ENCODE data around the gene ZNF561. TPM values are rescaled to one million over a fixed set of nuclear protein-coding genes. Genes with fewer than 3 reads are reported as not detected.
"Not testable (repeated sequence)": the region's sequence is repeated elsewhere in the genome, so short reads cannot be mapped to it uniquely, and the experiment has no call there.

Gene ZNF561
- 31.6 and 37.3 TPM in 2 replicates for total RNA-seq (2014; rRNA removed)
- polyA plus RNA-seq (2012) = 24.6 TPM

DNA sequence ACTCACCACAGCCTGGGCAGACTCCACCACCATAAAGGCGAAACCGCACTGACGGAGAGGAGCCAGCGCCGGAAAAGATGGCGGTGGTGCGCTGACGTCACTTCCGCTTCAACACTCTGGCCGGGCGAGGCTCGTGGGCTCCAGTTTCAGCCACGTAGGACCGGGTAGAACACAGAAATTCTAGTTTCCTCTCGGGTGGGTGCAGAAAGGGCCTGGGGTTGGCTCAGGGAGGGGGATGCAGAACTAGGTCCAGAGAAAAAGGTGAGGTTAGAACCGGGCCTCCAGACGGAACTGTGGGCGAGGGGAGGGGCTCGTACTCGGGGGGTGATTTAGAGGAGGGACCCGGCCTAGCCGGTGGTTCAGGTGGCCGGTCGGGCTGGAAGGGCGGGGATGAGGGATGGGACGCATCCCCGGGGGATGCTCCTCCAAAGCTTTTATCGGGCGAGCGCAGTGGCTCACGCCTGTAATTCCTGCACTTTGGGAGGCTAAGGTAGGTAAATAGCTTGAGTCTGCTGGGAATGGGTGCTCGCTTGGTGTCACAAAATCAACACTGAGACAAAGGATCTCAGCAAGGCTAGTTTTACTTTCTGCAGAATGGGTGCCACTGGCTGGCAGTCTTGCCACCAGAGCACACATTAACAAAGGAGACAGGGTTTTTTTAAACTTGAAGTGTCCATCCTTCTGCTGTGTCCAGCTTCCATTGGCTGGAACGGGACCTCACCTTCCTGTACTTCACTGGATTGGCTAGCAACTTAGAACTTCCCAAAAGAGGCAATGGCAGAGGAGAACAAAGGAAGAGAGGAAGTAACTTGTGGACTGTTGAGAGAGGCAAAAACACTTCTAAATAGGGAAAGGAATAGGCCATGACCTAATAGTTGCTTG lies at the start of gene ZNF561:
Gene ZNF561, minus strand, starts transcription at position 77 of the 882 bp plus-strand sequence. CDS start 1,776 bp downstream, outside the sequence.
- peak; percentile 85 for DNase-seq (ENCODE audit: low read depth)

DNA sequence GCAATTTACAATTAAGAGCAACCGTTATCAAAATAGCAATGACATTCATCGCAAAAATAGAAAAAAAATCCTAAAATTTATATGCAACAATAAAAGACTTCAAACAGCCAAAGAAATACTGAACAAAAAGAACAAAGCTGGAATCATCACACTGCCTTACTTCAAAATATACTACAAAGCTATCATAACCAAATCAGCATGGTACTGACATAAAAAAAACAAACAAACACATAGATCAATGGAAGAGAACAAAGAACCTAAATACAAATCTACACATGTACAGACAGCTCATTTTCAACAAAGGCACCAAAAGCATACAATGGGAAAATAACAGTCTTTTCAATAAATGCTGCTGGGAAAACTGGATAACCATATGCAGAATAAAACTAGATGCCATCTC lies 47.5 kb upstream of the ZNF561 start:
- DNase-seq (ENCODE audit: low read depth) = no peak

- DNase-seq (ENCODE audit: low read depth) = no peak
These were observed 46.9 kb upstream of the ZNF561 start for GRCh38 chr19:9667898-9668297.

GRCh38 chr19:9658769-9659168 lies 37.7 kb upstream of the ZNF561 start:
- no peak for DNase-seq (ENCODE audit: low read depth)

- not testable (repeated sequence) for DNase-seq (ENCODE audit: low read depth)
These were observed 32.1 kb upstream of the ZNF561 start for GRCh38 chr19:9653066-9653555.

GRCh38 chr19:9651464-9651863 lies 30.4 kb upstream of the ZNF561 start:
- not testable (repeated sequence) for DNase-seq (ENCODE audit: low read depth)

DNA sequence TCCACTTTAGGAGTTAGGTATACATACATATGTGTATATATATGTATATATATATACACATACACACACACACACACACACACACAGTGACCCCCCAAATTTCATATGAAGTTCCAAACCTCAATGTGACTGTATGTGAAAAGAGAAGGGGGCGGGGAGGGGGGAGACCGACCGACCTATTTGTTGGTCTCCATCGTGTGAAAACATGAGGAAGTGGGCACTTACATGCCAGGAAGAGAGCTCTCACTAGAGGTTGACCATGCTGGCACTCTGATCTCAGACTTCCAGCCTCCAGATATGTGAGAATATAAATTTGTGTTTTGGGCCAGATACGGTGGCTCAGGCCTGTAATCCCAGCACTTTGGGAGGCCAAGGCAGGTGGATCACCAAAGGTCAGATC lies 29.3 kb upstream of the ZNF561 start:
- DNase-seq (ENCODE audit: low read depth) = no peak

GRCh38 chr19:9645472-9645871 lies 24.4 kb upstream of the ZNF561 start:
- no peak for DNase-seq (ENCODE audit: low read depth)

GRCh38 chr19:9644472-9644871 lies 23.4 kb upstream of the ZNF561 start:
- no peak for DNase-seq (ENCODE audit: low read depth)

GRCh38 chr19:9641810-9642209 lies 20.8 kb upstream of the ZNF561 start:
- no peak for DNase-seq (ENCODE audit: low read depth)

DNA sequence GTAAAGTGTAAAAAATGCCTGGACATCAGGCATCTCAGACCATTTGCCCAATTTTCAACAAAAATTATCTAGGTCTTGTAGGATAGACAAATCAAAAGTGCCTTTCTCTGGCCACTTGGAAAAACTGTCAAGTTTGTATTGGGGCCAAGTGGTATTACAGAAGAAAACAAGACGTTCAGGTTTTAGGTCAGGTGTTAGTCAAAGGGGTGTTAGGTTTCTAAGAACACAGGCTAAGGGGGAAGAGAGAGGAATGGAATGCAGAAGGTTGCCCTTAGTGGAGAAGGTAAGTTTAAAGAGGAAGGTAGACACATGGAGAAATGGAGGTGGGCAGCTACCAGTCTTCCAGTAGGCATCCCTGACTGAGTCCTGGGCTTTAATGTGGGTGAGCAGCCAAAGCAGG lies 19.9 kb upstream of the ZNF561 start:
- DNase-seq (ENCODE audit: low read depth) = no peak

DNA sequence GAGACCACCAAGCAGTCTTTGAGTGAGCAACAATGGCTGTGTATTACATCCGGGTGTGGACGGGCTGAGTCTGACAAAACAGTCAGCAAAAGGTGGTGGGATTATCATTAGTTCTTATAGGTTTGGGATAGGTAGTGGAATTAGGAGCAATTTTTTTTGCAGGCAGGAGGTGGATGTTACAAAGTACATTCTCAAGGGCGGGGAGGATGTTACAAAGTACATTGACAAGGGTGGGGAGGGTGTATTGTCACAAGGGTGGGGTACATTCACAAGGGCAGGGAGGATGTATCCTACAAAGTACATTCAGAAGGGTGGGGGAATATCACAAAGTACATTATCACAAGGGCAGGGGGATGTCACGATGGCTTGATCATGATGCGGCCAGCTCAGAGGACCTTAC lies 15.0 kb upstream of the ZNF561 start:
- DNase-seq (ENCODE audit: low read depth) = no peak

DNA sequence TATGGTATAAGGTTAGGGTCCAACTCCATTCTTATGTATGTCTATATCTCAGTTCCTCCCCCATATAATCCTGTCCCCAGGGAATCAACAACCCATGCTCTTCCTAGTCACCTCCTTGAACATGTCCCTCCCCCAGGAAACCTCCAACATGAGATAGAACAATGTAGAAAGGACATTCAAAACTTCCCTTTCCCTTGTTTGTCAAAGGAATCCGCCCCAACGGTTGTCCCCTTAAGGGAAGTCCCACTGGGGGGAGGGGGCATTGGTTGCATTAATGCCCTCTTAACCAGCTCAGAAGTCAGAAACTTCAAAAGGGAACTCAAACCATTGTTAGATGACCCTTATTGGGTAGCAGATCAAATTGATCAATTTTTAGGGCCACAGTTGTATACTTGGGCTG lies 6.8 kb upstream of the ZNF561 start:
- DNase-seq (ENCODE audit: low read depth) = no peak

DNA sequence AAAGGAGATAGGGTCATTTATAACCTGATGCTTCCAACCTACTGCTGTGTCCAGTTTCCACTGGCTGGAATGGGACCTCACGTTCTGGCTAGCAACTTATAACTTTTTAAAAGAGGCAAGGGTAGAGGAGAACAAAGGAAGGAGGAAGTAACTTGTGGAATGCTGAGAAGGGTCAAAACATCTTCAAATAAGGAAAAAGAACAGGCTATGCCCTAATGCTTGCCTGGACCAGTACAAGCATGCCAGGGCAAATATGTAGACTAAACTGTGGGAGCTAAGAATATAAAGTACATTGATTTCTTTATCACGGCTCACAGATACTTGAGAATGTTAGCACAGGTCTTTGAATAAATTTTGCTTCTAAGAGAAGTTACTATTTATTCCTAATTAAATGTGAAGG lies 1.5 kb upstream of the ZNF561 start:
- DNase-seq (ENCODE audit: low read depth) = peak; percentile 26

GRCh38 chr19:9620842-9621155 lies 233 bp downstream of the ZNF561 start:
- no peak for DNase-seq (ENCODE audit: low read depth)

DNA sequence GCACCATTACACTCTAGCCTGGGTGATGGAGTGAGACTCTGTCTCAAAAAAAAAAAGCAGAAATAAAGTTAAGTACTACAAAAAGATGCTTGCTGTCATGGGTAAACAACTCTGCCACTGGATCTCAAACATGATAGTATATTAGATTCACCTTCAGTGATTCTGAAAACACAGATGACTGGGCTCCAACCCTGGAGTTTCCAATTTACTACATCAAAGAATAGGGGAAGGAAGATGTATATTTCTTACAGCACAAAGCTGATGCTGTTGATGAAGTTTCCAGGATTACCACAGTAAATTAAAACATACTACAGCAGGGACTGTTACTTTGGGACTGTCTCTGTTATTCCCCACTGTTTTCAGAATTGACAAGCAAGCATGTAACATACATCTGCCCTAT lies 5.2 kb downstream of the ZNF561 start:
- DNase-seq (ENCODE audit: low read depth) = no peak

GRCh38 chr19:9610484-9611113 lies 10.4 kb downstream of the ZNF561 start:
- DNase-seq (ENCODE audit: low read depth) = no peak

DNA sequence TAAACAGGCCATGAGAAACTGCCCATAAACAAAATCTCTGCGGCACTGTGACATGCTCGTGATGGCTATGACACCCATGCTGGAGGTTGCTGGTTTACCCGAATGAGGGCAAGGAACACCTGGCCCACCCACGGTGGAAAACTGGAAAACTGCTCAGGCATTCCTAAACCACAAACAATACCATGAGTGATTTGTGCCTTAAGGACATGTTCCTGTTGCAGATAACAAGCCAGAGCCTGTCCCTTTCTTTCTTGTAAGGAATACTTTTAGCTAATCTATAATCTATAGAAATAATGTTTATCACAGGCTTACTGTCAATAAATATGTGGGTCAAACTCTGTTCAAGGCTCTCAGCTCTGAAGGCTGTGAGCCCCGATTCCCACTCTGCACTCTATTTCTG lies 12.1 kb downstream of the ZNF561 start:
- no peak for DNase-seq (ENCODE audit: low read depth)

GRCh38 chr19:9597027-9597426 lies 24.0 kb downstream of the ZNF561 start:
- peak; percentile 81 for DNase-seq (ENCODE audit: low read depth)

DNA sequence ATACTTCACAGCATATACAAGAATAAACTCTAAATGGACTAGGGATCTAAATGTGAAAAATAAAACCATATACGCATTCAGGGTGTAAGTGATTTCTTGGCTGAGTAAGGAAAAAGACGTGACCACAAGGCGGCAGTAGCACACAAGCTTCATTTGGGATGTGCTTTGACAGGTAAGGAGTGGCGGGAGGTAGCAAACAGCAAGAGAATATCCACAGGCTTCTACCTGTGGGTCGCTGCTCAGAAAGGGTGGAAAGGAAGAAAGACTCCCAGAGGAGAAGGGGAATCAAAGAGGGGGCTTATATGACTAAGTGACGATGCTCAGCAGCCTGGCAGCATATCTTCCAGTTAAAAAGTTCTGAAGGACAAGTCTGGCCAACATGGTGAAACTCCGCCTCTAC lies 34.3 kb downstream of the ZNF561 start:
- DNase-seq (ENCODE audit: low read depth) = peak; percentile 53

GRCh38 chr19:9584073-9584833 lies 36.8 kb downstream of the ZNF561 start, which contains the start of gene ZNF121:
Gene ZNF121, minus strand, starts transcription at chr19:9584504. Its CDS starts 16,407 bp downstream, at chr19:9568097.
- DNase-seq (ENCODE audit: low read depth) = peak; percentile 76
